Mesothelial cell of epicardium (in vitro differentiated cells): ENCODE measurements around the gene SH3GLB1. TPM values are rescaled to one million over a fixed set of nuclear protein-coding genes. Genes with fewer than 3 reads are reported as not detected.
"Not testable (repeated sequence)": the region's sequence is repeated elsewhere in the genome, so short reads cannot be mapped to it uniquely, and the experiment has no call there.

ENCODE experiments used
- DNase-seq, 2 experiments: peaks; one replicate each; pipeline ENCODE4 v3.0.0; 2021; ENCODE audit warnings: low spot score in 2 of 2; ENCODE audit not compliant: unreplicated experiment in 2 of 2
- H3K27ac Mint-ChIP-seq: 2 replicates; pipeline ENCODE4 v1.8.0; 2021; ENCODE audit warnings: mixed read lengths
- H3K27me3 Mint-ChIP-seq: 2 replicates; pipeline ENCODE4 v1.8.0; 2021; ENCODE audit warnings: low read depth, mixed read lengths
- H3K36me3 Mint-ChIP-seq: 2 replicates; pipeline ENCODE4 v1.8.0; 2021; ENCODE audit warnings: mixed read lengths
- H3K4me1 Mint-ChIP-seq: 2 replicates; pipeline ENCODE4 v1.8.0; 2021; ENCODE audit warnings: mixed read lengths
- H3K4me3 Mint-ChIP-seq: 2 replicates; pipeline ENCODE4 v1.8.0; 2021; ENCODE audit warnings: mild to moderate bottlenecking, moderate library complexity, mixed read lengths
- H3K9me3 Mint-ChIP-seq: 2 replicates; pipeline ENCODE4 v1.8.0; 2021; ENCODE audit warnings: mixed read lengths
- total RNA-seq: library from RNA; stranded (reverse); gene quantifications from 3 replicates; pipeline ENCODE4 v1.2.1, GENCODE V29; 2021
- TF ChIP-seq, protein P1 (sequence below): fragments of 200-600 bp; sonication (generic); IDR thresholded peaks from one replicate; pipeline ENCODE4 v1.5.0; 2021; ENCODE audit warnings: antibody characterized with exemption; ENCODE audit not compliant: unreplicated experiment

Gene SH3GLB1
- total RNA-seq, 1 donor from 2014 or later = 59.4 TPM

DNA sequence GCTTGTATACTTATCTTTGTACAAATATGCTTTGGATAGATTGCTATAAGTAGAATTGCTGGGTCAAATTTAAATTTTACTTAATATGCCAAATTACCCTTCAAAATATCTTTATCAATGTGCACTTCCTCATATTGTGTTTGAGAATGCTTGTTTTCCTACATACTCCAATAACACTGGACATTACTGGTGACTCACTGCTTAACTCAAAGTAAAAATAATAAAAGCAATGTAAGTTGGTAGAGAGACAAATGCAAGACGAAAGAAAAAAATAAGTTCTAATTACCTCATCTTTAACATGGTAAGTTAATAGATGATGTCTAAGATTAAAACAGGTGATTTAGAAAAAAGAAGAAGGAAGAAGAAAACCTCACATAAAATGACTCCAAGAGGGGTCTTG lies 7.9 kb upstream of the SH3GLB1 start:
- Mint-ChIP-seq H3K36me3 (no peaks in the 10 kb centered on the region), H3K4me3 (no peak overlapping the region), H3K27ac (no peak overlapping the region), H3K4me1 (no peaks in the 10 kb centered on the region), H3K9me3 (no peaks in the 10 kb centered on the region), H3K27me3 (peaks cover 9% of the 10 kb centered on the region)
- TF ChIP-seq, protein P1, sequence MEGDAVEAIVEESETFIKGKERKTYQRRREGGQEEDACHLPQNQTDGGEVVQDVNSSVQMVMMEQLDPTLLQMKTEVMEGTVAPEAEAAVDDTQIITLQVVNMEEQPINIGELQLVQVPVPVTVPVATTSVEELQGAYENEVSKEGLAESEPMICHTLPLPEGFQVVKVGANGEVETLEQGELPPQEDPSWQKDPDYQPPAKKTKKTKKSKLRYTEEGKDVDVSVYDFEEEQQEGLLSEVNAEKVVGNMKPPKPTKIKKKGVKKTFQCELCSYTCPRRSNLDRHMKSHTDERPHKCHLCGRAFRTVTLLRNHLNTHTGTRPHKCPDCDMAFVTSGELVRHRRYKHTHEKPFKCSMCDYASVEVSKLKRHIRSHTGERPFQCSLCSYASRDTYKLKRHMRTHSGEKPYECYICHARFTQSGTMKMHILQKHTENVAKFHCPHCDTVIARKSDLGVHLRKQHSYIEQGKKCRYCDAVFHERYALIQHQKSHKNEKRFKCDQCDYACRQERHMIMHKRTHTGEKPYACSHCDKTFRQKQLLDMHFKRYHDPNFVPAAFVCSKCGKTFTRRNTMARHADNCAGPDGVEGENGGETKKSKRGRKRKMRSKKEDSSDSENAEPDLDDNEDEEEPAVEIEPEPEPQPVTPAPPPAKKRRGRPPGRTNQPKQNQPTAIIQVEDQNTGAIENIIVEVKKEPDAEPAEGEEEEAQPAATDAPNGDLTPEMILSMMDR = no peak
- DNase-seq = no peak

DNA sequence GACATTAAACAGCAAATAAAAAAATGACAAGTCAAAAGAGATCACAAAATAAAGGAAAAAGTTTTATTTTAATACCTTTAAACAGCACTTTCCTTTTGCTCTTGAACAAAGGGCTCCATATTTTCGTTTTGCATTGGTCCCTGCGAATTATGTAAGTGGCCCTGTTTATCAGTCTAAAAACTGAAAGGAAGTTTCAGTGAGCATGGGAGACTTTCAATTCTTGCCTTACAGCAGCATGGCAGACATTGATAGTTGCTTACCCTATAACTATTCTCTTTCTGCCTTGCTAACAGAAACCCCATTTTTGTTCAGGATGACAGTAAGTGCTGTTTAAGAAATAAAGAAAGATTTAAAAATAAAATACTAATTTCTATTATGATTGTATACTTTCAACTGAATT lies 5.2 kb upstream of the SH3GLB1 start:
- Mint-ChIP-seq H3K4me1 (peaks cover 7% of the 10 kb centered on the region), H3K4me3 (no peak overlapping the region), H3K27me3 (peaks cover 7% of the 10 kb centered on the region), H3K9me3 (no peaks in the 10 kb centered on the region), H3K27ac (no peak overlapping the region), H3K36me3 (no peaks in the 10 kb centered on the region)
- no peak for DNase-seq
- TF ChIP-seq, protein P1 = no peak

DNA sequence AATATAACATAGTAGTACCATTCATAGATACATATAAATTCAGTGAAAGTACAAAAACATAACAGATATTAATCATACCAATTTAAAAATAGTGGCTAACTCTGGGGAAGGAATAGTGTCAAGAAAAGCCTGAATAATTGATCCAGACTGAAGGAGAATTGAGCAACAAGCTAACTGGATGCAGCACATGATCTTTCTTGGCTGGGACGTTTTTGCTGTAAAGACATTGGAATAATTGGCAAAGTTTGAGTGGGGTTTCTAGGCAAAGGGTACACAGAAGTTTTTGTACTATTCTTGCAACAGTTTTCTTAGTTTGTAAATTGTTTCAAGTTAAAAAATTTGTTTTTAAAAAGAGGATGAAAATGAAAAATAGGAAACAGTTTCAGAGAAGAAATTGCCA lies 2.6 kb upstream of the SH3GLB1 start:
- Mint-ChIP-seq H3K27me3 (peaks cover 2% of the 10 kb centered on the region), H3K4me3 (no peak overlapping the region), H3K36me3 (no peaks in the 10 kb centered on the region), H3K27ac (no peak overlapping the region), H3K4me1 (peaks cover 17% of the 10 kb centered on the region), H3K9me3 (no peaks in the 10 kb centered on the region)
- no peak for DNase-seq
- TF ChIP-seq, protein P1 = no peak

DNA sequence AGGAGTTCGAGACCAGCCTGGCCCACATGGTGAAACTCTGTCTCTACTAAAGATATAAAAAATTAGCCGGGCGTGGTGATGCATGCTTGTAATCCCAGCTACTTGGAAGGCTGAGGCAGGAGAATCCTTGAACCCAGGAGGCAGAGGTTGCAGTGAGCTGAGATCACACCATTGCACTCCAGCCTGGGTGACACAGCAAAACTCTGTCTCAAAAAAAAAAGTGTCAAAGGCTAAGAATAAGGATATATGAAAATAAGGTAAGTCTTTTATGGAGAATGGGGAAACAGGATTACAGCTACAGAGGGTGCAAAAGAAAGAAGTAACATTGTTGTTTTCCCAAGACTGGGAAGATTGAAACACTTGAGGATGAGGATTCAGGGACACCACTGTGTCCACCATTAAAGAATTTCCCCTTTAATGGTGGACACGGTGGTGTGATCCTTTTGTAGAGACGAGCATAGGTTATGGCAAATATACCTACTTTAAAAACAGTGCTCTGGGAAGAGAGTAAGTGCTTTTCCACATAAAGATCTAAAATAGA lies 1.4 kb upstream of the SH3GLB1 start:
- H3K27me3 Mint-ChIP-seq, DNase-seq, H3K9me3 Mint-ChIP-seq, H3K27ac Mint-ChIP-seq, H3K36me3 Mint-ChIP-seq: not testable (repeated sequence)
- Mint-ChIP-seq H3K4me3 (peak overlapping the region; percentile 94), H3K4me1 (peaks cover 23% of the 10 kb centered on the region)

DNA sequence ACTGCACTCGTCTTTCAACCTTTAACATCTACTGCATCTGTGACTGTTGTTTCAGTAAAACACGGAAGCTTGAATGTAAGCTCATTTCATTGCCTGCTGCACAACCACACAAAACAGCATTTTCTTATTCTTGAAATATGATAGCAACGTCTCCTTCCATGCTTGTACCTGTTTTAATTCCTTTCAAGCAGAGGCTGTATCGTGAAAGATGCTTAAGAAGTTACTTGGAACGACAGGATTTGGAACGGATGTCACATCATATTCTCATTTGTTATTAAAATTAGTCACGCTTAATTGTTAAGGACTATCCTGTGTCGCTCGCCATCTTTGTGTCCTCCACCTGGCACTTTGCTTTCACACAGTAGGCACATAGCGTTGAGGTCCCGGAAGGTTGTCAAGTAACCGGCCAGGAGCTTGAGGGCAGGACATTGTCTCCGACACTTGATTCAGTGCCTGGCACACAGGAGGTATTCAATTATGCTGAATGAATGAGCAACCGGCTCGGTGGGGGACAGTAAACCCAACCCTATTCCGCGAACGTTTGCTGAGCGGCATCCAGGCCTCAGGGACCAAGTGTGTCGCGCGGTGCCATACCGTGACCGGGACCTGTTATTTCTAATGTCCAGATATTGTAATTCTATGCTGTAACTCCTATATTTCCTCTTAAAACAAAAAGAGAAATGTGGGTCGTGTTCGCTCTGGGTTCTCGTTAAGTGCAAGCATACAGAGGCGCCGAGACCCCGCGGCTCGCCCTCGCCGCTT lies 499 bp upstream of the SH3GLB1 start:
- TF ChIP-seq, protein P1 = no peak
- H3K9me3 Mint-ChIP-seq = no peaks in the 10 kb centered on the region
- H3K27ac Mint-ChIP-seq = peak overlapping the region; percentile 97
- H3K4me3 Mint-ChIP-seq = peak overlapping the region; percentile 94
- peaks cover 23% of the 10 kb centered on the region for H3K4me1 Mint-ChIP-seq
- H3K27me3 Mint-ChIP-seq = peaks cover 2% of the 10 kb centered on the region
- peaks cover 3% of the 10 kb centered on the region for H3K36me3 Mint-ChIP-seq
- peak in 1 of 2 experiments; percentile 19 for DNase-seq

DNA sequence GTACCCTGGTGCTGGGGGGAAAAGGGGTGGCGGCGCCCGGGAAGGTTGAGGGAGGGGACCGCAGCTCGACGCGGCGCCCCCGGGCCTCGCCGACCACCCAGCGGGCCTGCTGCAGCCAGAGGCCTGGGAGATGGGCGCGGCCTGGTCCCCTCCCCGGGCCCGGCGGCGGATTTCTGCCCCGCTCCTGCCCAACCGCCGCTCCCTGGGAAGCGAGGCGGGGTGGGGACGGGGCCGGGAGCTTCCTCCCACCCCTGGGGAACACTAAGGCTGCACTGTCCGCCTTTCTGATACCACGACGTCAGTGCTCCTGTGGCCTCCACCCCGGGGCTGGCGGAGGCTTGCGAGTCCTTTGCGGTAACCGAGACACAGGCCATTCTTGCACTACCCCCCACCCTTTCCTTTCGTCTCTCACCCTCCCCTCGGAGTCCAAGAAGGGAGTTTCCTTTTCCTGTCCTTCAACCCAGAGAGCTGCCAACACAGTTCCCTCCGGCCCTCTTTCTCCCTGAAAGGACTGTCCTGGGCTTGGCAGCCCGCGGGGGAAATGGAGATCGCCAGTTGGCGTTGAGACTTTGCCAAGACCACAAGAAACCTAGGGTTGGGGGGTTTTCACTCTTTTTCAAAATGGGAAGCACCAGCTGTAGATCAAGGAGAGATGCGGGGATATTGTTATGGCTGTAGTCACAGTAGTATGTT lies 742 bp downstream of the SH3GLB1 start:
- H3K27ac Mint-ChIP-seq = peak overlapping the region; percentile 98
- H3K4me1 Mint-ChIP-seq = peaks cover 26% of the 10 kb centered on the region
- H3K36me3 Mint-ChIP-seq = peaks cover 3% of the 10 kb centered on the region

More for the DNA sequence above, 742 bp downstream of the SH3GLB1 start:
- peak overlapping the region; percentile 94 for H3K4me3 Mint-ChIP-seq
- peaks cover 2% of the 10 kb centered on the region for H3K27me3 Mint-ChIP-seq
- no peaks in the 10 kb centered on the region for H3K9me3 Mint-ChIP-seq
- TF ChIP-seq, protein P1 = no peak
- no peak for DNase-seq
